K562 (cell line): ENCODE results near the gene EHD2. TPM values are rescaled to one million over a fixed set of nuclear protein-coding genes. Genes with fewer than 3 reads are reported as not detected.
A peak's percentile ranks its signal among the peaks of the same experiment; 100 is the strongest.

Experiments used
- REST ChIP-seq, 2 experiments: fragments of 450-650 bp; formaldehyde crosslinking in 1 of 2; IDR thresholded peaks; 2 replicates each; pipeline versions ENCODE4 v1.4.0 to v1.6.1; 2014 to 2020; ENCODE audit warnings: mild to moderate bottlenecking in 2 of 2, borderline replicate concordance in 1 of 2, low read depth in 1 of 2
- polyA plus RNA-seq, 8 experiments: library from polyadenylated mRNA; depleted of rRNA in 4 of 8; stranded (reverse) in 5 of 8; unstranded in 3 of 8; fragments of >200 nt; fragmentation: Nextera tagmentation in 2 of 8; fragmentation: Illumina TruSeq in 1 of 8; extraction: Ambion mirVana in 2 of 8; extraction: Trizol in 1 of 8; gene quantifications; 2 replicates each; pipeline versions ENCODE4 v1.2.1 to v1.2.3, GENCODE V29; 2011 to 2014; ENCODE audit warnings: inconsistent platforms in 1 of 8, missing spikeins in 1 of 8
- total RNA-seq, 7 experiments: library from RNA; depleted of rRNA in 6 of 7; stranded (reverse); fragments of >200 nt in 6 of 7; fragmentation: Illumina TruSeq in 2 of 7; extraction: Trizol in 2 of 7; gene quantifications; 2 replicates each; pipeline versions ENCODE4 v1.2.1 to v1.2.3, GENCODE V29; 2011 to 2021; ENCODE audit warnings: low replicate concordance in 1 of 7

The EHD2 gene
- total and polyA plus RNA-seq, 9 of the 15 experiments (the other 6 are each of a cell fraction or from before 2014, with no cell fraction given): 1.7 to 32.2 (median 3.0) TPM

- TF ChIP-seq REST (IDR thresholded peaks at IDR 0.05; ENCODE audit: borderline replicate concordance): peak; percentile 68
- no peak for TF ChIP-seq REST (CRISPR knock-in tag; IDR thresholded peaks at IDR 0.05; ENCODE audit: low read depth)
Observed at GRCh38 chr19:47765523-47766358, 52.5 kb downstream of the EHD2 start (continued).
